Measurements from ENCODE around the gene ZRANB1.

DNA sequence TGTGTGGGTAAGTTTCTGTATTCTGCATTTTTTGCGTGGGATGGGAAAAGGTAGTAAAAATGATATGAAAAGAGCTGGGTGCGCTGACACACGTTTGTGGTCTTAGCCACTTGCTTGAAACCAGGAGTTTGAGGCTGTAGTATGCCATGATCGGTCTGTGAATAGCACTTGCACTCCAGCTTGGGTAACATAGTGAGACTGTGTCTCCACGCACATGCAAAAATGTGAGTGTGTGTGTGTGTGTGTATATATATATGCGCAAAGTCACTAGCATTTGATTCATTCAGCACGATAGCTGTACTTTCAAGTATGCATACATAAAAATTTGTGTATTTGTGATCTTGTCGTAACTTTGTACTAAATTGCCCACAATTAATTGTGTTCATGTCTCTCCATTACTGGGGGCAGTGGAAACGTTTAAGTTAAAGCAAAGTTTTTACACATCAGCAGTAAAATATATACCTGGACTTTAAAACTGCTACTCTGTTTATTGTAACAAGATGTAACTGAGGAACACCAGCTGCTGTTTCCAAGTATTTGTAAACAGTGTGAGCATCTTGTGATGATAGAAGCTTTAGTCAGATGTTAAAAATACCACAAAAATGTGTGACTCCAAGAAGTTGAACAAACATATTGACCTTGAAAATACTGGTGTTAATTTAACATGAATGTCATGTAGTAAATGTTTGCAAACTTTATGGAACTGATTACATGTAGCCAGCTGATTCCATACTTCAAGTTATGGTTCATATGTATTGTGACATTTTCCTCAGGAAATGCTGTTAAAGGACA, 1.6 kb downstream of the ZRANB1 start:
- TF ChIP-seq CTCF (IDR thresholded peaks at IDR 0.05): no peak
- TF ChIP-seq POLR2A (IDR thresholded peaks at IDR 0.05): no peak
